ENCODE results near the gene LUC7L3.
"Not testable (repeated sequence)": the region's sequence is repeated elsewhere in the genome, so short reads cannot be mapped to it uniquely, and the experiment has no call there.

The LUC7L3 gene

DNA sequence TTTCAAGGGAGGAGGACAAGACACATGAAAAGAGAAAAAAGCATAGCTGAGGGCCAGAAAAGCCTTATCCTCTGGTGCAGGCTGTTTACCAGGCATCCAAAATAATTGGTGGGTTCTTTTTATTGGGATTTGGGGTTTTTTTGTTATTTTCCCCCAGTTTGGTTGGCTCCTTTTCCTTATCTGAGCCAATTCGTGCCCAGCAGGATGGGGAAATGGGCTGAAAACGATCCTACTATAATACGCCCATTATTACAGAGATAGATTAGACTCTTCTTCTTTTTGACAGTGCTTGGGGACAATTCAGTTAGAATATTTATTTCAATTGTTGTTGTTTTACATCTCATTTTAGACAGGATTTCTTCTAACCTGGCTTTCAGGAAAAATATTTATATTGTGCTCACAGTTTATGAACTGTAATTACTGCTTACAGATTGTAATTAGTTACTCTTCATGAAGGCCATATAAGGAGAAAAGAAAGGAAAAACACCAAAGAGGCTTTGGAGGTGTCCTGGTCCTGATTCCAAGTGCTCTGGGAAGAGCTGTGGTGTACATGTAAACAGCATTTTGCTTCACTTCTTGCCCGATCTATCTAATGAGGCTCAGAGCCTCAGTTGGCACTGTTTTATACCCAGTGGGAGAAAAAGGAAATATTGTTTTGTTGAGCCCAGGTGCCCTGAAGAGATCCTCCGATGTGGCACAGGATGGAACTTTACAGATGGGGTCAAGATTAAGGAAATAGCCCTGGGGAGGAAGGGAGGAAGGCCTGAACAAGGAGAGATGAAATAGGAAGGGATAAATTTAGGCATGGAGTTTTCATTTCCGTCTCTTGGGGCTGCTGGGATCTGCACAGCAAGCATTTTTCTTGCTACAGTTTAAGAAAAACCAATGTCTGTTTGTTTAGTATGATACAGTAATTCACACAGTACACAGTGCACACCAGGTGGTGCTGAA lies 11.1 kb upstream of the LUC7L3 start:
- DNase-seq (ENCODE audit: low spot score): peak; percentile 66

- DNase-seq (ENCODE audit: low spot score): not testable (repeated sequence)
These were observed 10.3 kb upstream of the LUC7L3 start for GRCh38 chr17:50709053-50709452.

GRCh38 chr17:50710025-50710424 lies 9.4 kb upstream of the LUC7L3 start:
- no peak for DNase-seq (ENCODE audit: low spot score)

DNA sequence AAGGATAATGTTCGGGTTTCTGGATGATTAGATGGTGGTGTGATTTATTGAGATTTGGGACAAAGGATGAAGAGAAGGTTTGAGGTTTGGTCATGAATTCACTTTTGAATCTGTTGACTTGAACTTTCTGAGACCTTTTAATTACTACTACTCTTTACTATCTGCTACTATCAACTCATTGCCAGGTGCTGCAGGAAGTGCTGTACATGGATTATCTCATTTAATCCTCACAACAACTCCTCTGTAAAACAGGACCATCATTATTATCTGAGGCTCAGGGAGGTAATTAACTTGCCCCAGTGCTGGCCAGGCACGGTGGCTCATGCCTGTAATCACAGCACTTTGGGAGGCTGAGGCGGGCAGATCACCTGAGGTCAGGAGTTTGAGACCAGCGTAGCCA lies 8.8 kb upstream of the LUC7L3 start:
- no peak for DNase-seq (ENCODE audit: low spot score)

- DNase-seq (ENCODE audit: low spot score): no peak
These were observed 6.8 kb upstream of the LUC7L3 start for GRCh38 chr17:50712641-50713040.

GRCh38 chr17:50715471-50715870 lies 3.9 kb upstream of the LUC7L3 start:
- no peak for DNase-seq (ENCODE audit: low spot score)

GRCh38 chr17:50719924-50720794 lies 756 bp downstream of the LUC7L3 start:
- peak; percentile 41 for DNase-seq (ENCODE audit: low spot score)

DNA sequence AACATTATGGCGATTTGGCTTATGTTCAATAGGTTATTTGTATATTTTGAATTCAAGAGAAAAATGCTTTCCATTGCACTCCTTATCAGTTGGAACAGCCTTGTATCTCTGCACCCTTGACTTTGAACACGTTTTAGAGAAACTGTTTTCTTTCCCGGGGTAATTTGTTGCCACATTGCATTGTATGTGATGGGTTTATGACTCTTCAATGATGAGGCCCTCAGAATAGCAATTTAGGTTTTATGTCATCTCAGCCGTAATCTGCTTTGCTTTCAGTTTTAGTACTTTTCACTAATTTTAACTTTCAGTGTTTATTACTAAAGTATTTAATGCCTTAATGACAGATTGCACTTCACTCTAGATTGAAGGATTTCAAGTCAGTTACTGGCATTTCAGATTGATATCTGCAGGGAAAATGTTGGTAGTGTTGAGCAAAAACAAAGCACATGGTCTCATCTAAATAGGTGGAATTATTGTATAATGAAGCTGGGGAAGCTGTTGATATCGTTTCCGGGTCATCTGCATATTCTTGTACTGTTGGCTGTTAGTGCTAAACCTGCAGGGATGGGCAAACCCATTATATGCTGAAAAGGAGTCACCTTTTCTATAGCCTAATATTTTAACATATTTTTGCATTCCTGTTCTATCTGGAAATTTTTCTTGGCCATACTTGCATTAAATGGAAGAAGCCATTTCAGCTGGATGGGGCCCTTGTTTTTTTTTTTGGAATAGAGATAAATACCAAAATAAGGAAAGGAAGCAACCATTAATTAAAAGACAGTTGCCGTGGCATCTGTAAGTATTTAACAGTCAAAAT lies 2.0 kb downstream of the LUC7L3 start:
- DNase-seq (ENCODE audit: low spot score): peak; percentile 41

DNA sequence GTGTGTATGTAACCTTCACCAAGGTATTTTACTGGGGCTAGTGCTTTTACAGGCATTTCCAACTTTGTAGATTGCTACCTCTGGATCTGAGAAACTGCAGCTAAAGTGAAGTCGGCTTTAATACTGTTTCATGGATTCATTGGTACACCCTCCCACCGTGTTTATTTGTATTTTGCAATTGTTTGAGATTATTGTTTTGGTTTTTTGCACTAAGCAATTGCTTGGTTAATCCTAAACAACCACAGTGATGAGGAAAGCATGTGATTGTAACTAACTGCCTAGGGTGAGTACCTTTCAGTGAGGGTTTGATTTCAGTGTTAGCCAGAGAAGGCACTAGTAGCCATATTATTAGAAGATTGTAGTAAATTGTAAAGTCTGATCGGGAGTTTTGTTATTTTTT lies 3.3 kb downstream of the LUC7L3 start:
- DNase-seq (ENCODE audit: low spot score): no peak

GRCh38 chr17:50724622-50725021 lies 5.2 kb downstream of the LUC7L3 start:
- not testable (repeated sequence) for DNase-seq (ENCODE audit: low spot score)

GRCh38 chr17:50725769-50726655 lies 6.6 kb downstream of the LUC7L3 start:
- no peak for DNase-seq (ENCODE audit: low spot score)

DNA sequence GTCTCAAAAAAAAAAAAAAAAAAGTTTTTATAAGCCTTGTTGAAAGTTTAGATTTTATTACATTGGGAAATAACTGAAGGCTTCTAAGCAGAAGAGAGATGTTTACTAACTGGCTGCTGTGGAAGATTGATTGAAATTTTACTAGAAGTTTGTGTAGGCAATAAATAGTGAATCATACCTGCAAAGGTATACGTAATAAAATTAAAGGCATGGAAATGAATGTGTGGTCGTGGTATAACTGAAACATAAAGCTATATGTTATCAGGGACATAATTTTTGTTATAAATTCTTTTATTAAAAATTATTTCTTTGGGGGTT lies 8.7 kb downstream of the LUC7L3 start:
- no peak for DNase-seq (ENCODE audit: low spot score)

DNA sequence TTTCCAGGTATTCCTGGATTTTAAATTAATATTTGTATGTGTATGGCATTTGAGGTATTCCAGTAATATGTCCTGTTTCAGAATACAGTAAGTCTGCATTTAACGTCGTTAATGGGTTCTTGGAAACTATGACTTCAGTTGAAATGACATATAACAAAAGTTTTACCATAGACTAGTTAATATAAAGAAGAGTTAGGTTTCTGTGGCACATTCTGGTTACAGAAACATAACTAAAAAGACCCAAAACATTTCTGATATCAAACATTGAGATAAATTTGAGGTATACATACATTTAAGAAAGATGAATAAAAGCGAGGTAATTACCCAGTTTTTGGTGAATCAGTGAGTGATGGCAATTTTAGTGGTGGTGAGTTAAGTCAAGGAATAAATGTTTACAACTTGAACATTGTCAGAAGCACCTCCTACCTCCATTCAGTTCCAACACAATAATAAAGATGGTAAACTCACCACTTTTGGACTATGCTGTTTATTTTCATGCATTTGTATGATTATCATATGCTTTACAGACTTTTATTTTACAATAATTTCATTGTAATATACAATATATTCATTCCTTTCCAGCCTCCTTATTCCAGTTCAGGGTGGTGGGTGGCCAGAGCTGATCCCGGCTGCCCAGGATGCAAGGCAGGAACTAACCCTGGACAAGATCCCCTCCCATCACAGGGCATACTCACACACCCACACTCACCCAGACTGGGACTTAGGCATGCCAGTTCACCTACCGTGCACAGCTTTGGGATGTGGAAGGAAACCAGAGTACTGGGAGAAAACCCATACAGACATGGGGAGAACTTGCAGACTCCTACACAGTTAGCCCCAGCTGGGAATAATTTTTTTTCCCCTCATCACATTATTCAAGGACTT lies 9.7 kb downstream of the LUC7L3 start:
- DNase-seq (ENCODE audit: low spot score): no peak

DNA sequence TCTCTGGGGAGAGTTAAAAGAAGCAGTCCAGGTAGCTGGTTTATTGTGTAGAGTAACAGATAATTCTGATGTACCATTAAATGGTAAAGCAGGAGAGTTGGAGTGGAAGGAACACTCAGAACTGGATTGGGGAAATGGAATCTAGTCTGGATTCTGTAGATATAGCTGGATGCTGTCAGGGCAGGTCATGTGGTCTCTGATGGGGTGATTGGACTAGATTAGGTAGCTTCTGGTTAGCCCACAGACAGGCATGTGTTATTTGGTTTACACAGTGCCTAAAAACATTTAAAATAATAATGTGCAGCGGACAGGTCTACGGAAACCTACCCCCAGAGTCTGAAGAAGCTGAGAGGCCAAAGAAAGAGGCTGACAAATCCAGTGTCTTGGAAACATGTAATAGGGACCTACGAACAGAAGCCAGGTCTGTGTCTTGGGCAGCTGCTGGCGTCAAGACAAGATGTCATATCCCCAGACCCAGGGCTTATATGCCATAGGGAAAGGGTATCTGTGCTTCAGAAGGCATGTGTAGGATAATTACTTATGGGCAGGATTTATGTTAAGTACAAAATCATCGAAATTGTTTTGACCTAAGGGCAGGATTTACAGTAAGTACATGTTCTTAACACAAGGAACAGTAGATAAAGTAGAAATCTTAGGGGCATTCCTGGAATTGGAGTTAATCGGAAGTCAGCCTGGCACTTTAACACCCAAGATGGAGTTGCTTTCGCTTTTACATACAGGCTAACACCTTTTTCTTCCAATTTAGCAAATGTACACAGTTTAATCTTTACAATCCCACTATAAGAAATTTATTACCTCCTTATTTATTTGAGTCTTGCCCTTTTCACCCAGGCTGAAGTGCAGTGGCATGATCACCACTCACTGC lies 12.4 kb downstream of the LUC7L3 start:
- DNase-seq (ENCODE audit: low spot score): no peak

- DNase-seq (ENCODE audit: low spot score): no peak
These were observed 15.9 kb downstream of the LUC7L3 start for GRCh38 chr17:50735287-50735686.

GRCh38 chr17:50737118-50737698 lies 17.8 kb downstream of the LUC7L3 start:
- no peak for DNase-seq (ENCODE audit: low spot score)

DNA sequence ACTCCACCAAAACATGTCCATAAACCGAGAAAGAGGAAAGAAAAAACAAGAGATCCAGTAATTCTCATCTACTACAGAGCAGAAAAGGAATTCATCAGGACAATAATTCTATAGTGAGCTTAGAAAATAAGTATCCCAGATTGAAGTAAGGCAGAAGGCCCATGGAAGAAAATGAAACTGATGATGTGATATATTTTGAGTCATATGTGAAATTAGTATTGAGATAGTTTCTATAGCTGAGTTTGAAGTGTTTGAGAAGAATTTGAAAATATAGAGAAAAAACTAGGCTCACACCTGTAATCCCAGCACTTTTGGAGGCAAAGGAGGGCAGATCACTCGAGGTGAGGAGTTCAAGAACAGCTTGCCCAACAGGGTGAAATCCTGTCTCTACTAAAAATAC lies 19.7 kb downstream of the LUC7L3 start:
- DNase-seq (ENCODE audit: low spot score): no peak

GRCh38 chr17:50745631-50746030 lies 26.2 kb downstream of the LUC7L3 start:
- DNase-seq (ENCODE audit: low spot score): no peak

GRCh38 chr17:50749245-50749644 lies 29.8 kb downstream of the LUC7L3 start:
- DNase-seq (ENCODE audit: low spot score): no peak
